NB4 (cell line): ENCODE measurements around the gene ACO2.

ENCODE experiments used
- MYC ChIP-seq: IDR thresholded peaks from 2 replicates; pipeline ENCODE4 v1.6.1; 2011; ENCODE audit warnings: low read depth, low read length
- POLR2A ChIP-seq: IDR thresholded peaks from 2 replicates; pipeline ENCODE4 v1.6.1; 2011; ENCODE audit warnings: mild to moderate bottlenecking; ENCODE audit not compliant: insufficient read length; ENCODE audit errors: extremely low read depth
- TF ChIP-seq, protein P1 (sequence below): IDR thresholded peaks from one replicate; pipeline ENCODE4 v1.5.1; 2012; ENCODE audit warnings: low read depth, low read length
- TF ChIP-seq, protein P2 (sequence below): IDR thresholded peaks from 2 replicates; pipeline ENCODE4 v1.6.1; 2011; ENCODE audit warnings: low read depth, low read length

DNA sequence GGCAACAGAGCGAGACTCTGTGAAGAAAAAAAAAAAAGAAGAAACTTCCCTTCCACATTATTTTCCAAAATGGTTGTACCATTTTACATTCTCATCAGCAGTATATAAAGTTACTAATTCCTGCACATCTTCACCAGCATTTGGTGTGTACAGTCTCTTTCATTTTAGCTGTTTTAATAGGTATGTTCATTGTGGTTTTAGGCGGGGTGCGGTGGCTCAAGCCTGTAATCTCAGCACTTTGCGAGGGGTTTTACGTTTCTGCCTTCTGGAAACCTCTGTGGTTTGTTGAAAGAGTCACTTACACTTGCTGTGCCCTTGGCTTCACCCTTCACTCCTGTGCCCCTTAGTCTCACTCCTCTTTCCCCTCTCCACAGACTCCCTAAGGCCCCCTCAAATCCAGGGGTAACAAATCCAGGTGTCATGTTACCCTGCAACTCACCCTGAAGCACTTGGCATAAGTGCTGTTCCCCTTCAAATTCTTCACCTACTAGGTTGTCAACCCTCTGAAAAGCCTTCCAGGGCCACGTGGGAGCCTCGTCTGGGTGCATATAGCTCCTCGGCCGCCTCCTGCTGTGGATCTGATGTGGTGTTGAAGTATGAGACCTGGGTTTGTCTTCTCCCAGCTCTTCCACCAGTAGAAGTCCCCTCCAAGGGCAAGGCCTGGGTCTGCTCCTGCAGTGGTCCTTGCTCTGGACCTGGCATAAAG, 43.1 kb upstream of the ACO2 start:
- TF ChIP-seq, protein P1, sequence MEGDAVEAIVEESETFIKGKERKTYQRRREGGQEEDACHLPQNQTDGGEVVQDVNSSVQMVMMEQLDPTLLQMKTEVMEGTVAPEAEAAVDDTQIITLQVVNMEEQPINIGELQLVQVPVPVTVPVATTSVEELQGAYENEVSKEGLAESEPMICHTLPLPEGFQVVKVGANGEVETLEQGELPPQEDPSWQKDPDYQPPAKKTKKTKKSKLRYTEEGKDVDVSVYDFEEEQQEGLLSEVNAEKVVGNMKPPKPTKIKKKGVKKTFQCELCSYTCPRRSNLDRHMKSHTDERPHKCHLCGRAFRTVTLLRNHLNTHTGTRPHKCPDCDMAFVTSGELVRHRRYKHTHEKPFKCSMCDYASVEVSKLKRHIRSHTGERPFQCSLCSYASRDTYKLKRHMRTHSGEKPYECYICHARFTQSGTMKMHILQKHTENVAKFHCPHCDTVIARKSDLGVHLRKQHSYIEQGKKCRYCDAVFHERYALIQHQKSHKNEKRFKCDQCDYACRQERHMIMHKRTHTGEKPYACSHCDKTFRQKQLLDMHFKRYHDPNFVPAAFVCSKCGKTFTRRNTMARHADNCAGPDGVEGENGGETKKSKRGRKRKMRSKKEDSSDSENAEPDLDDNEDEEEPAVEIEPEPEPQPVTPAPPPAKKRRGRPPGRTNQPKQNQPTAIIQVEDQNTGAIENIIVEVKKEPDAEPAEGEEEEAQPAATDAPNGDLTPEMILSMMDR, result no peak
- no peak for TF ChIP-seq POLR2A
- TF ChIP-seq, protein P2, sequence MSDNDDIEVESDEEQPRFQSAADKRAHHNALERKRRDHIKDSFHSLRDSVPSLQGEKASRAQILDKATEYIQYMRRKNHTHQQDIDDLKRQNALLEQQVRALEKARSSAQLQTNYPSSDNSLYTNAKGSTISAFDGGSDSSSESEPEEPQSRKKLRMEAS, result no peak
- TF ChIP-seq MYC, result no peak
